SJSA1 (cell line): ENCODE measurements around the gene THSD7B. TPM values are rescaled to one million over a fixed set of nuclear protein-coding genes. Genes with fewer than 3 reads are reported as not detected.
"Not testable (repeated sequence)": the region's sequence is repeated elsewhere in the genome, so short reads cannot be mapped to it uniquely, and the experiment has no call there.

ENCODE experiments used
- DNase-seq, 2 experiments: peaks; one replicate each; pipeline ENCODE4 v3.0.0-alpha.2; 2015 to 2020; ENCODE audit warnings: low spot score in 2 of 2, low read depth in 1 of 2
- H3K27ac ChIP-seq: fragments of 250-450 bp; sonication (Bioruptor Pico); 2 replicates; pipeline ENCODE4 v1.5.1; 2020; ENCODE audit warnings: mild to moderate bottlenecking, moderate library complexity
- H3K27me3 ChIP-seq: fragments of 250-450 bp; sonication (Bioruptor Pico); replicated peaks from 2 replicates; pipeline ENCODE4 v1.5.1; 2020; ENCODE audit warnings: mild to moderate bottlenecking, moderate library complexity
- H3K36me3 ChIP-seq: fragments of 250-450 bp; sonication (Bioruptor Pico); 2 replicates; pipeline ENCODE4 v1.5.1; 2020; ENCODE audit warnings: mild to moderate bottlenecking
- H3K4me1 ChIP-seq: fragments of 250-450 bp; sonication (Bioruptor Pico); replicated peaks from 2 replicates; pipeline ENCODE4 v1.6.1; 2021; ENCODE audit warnings: mild to moderate bottlenecking
- H3K4me3 ChIP-seq: fragments of 250-450 bp; sonication (Bioruptor Pico); 2 replicates; pipeline ENCODE4 v1.5.1; 2020; ENCODE audit warnings: mild to moderate bottlenecking
- H3K9me3 ChIP-seq: fragments of 250-450 bp; sonication (Bioruptor Pico); replicated peaks from 2 replicates; pipeline ENCODE4 v1.5.1; 2020; ENCODE audit warnings: mild to moderate bottlenecking
- total RNA-seq: library from RNA; depleted of rRNA; stranded (reverse); fragments of >200 nt; shearing (Covaris generic); gene quantifications from 2 replicates; pipeline ENCODE4 v1.2.3, GENCODE V29; 2014

The THSD7B gene
- total RNA-seq, 1 experiment from 2014 or later, result 0.16 TPM

DNA sequence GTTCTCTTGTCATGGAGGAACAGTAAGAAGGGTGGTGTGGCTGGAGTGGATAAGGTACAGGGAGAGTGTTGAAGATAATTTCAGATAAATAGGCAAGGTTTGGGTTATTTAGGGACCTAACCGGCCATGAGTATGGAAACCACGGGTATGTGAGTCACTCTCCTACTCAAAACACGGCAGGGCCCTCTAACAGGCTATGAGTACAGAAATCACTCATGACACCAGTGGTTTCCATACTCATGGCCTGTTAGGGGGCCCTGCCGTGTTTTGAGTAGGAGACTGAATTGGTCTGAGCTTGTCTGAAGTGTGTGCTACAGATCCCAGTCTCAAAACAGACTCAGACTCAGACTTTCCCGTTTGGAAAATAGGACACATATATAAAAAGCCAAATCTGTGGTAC lies 770.6 kb downstream of the THSD7B start:
- no peak overlapping the region for H3K27ac ChIP-seq
- no peak for DNase-seq
- no peaks in the 10 kb centered on the region for H3K36me3 ChIP-seq
- H3K4me3 ChIP-seq, result no peak overlapping the region
- no peaks in the 10 kb centered on the region for H3K4me1 ChIP-seq
- H3K27me3 ChIP-seq, result 0 out of 2 replicates have a peak, but pooled peaks cover 2% of the 10 kb centered on the region
- no peaks in the 10 kb centered on the region for H3K9me3 ChIP-seq

DNA sequence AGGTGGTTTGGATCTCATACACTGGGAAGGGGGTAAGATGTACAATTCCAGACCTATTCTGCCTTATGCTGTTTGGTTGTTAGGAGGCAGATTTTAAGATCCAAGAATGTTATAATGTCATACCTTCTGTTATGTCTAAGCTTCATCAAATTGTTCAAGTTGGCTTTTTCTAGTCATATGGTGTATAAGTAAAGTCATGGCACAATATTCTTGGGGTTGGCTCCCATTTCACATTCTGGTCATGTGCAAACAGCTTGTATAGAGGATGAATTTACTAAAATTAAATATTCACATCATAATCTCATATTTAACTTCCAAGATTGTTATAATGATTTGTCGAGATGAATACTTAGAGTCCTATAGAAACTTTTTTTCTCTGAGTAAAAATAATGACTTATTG lies 774.0 kb downstream of the THSD7B start:
- no peak for DNase-seq
- H3K36me3 ChIP-seq, result no peaks in the 10 kb centered on the region
- H3K27ac ChIP-seq, result no peak overlapping the region
- H3K4me1 ChIP-seq, result no peaks in the 10 kb centered on the region
- no peaks in the 10 kb centered on the region for H3K9me3 ChIP-seq
- H3K27me3 ChIP-seq, result 0 out of 2 replicates have a peak, but pooled peaks cover 2% of the 10 kb centered on the region
- no peak overlapping the region for H3K4me3 ChIP-seq

DNA sequence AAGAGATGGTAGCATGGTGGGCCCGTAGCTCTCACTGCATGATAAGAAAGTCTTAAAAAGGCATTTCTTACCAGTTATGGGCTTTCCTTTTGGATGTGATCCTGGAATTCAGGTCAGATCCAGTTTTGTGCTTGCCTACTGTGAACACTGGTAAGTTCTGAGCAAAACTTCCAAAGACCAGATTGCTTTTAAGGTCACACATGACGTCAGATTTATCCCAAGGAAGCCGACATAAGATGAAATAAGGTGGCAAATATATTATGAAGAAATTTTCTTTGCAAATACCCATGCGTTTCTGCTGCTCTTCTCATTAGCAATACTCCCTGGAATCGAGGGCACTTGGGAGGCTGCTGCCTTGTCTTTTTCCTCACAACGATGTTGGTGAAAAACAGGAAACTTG lies 782.5 kb downstream of the THSD7B start:
- H3K36me3 ChIP-seq, result no peaks in the 10 kb centered on the region
- no peak overlapping the region for H3K27ac ChIP-seq
- DNase-seq, result no peak
- no peak overlapping the region for H3K4me3 ChIP-seq
- no peaks in the 10 kb centered on the region for H3K9me3 ChIP-seq
- H3K4me1 ChIP-seq, result no peaks in the 10 kb centered on the region
- H3K27me3 ChIP-seq, result no peaks in the 10 kb centered on the region

DNA sequence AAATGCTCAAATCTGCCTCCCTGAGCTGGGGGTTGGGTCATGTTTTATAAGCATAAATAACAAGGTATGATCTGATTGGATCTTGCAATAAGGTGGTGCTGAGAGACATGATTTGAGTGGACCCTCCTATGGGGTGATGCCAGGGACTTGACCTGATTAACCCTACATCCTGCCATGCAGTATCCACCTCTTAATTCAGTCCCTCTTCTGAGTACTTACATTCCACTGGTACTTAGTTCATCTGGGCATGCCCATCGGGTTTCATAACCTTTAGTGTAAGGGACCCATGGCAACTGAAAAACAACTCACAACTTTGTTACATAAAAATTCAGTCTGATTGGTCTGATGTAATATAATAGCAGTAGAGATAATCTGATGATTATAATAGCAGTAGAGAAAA lies 801.0 kb downstream of the THSD7B start:
- H3K27me3 ChIP-seq, result no peaks in the 10 kb centered on the region
- DNase-seq, result no peak
- no peak overlapping the region for H3K4me3 ChIP-seq
- H3K9me3 ChIP-seq, result no peaks in the 10 kb centered on the region
- H3K36me3 ChIP-seq, result no peaks in the 10 kb centered on the region
- no peaks in the 10 kb centered on the region for H3K4me1 ChIP-seq
- H3K27ac ChIP-seq, result no peak overlapping the region

DNA sequence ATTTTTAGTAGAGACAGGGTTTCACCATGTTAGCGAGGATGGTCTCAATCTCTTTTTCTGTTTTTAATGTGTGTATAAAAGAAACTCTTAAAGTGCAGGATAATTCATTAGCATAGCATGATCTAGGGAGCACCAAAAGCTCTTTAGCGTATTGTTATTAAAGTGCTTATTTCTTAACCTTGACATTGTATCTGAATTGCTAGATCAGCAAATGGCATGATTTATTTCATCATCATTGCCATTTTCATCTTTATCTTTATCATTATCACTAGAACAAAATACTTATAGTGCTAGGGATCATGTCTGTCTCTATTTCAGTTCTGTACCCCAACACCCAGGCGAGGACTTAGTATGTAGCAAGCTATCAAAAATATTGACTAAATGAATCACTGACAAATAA lies 805.1 kb downstream of the THSD7B start:
- Histone ChIP-seq H3K27me3 (no peaks in the 10 kb centered on the region), H3K27ac (no peak overlapping the region), H3K9me3 (no peaks in the 10 kb centered on the region), H3K4me1 (no peaks in the 10 kb centered on the region), H3K36me3 (no peaks in the 10 kb centered on the region), H3K4me3 (no peak overlapping the region)
- no peak for DNase-seq

DNA sequence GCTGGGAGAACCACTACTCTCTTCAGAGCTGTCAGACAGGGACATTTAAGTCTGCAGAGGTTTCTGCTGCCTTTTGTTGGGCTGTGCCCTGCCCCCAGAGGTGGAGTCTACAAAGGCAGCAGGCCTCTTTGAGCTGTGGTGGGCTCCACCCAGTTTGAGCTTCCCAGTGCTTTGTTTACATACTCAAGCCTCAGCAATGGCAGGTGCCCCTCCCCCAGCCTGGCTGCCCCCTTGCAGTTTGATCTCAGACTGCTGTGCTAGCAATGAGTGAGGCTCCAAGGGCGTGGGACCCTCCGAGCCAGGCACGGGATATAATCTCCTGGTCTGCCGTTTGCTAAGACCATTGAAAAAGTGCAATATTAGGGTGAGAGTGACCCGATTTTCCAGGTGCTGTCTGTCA lies 822.5 kb downstream of the THSD7B start:
- H3K27me3 ChIP-seq, DNase-seq, H3K4me1 ChIP-seq, H3K4me3 ChIP-seq, H3K36me3 ChIP-seq, H3K9me3 ChIP-seq, H3K27ac ChIP-seq: not testable (repeated sequence)

DNA sequence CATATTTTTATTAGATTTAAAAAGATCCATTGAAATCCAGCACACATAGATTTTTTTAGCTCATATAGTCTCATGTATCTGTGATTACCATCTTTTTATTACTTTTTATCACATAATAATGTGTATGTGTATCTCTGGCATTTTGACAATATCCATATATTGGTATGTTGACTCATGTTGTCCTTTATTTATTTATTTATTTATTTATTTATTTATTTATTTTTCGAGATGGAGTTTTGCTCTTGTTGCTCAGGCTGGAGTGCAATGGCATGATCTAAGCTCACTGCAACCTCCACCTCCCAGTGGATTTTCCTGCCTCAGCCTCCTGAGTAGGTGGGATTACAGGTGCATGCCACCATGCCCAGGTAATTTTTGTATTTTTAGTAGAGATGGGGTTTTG lies 823.2 kb downstream of the THSD7B start:
- not testable (repeated sequence) for H3K9me3 ChIP-seq

DNA sequence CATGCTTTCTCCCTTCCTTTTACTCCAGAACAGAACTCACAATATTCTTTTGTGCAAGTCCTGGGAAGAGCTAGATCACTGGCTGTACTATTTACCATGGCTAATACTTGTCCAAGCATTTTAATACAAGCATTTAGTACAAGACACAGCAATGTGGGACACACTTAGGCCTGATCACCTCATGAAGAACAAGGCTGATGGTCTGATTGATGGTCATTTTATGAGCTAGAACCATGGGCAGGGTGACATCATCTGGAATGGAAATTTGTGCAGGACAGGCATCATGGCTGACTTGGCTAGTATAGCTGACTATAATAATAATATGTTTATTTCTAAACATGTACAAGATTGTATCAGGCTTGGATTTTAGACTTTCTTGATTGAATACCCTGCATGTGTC lies 824.8 kb downstream of the THSD7B start:
- Histone ChIP-seq H3K27ac (no peak overlapping the region), H3K9me3 (no peaks in the 10 kb centered on the region), H3K27me3 (no peaks in the 10 kb centered on the region), H3K4me1 (no peaks in the 10 kb centered on the region), H3K36me3 (no peaks in the 10 kb centered on the region), H3K4me3 (no peak overlapping the region)
- no peak for DNase-seq

More for the DNA sequence above, 823.2 kb downstream of the THSD7B start:
- H3K27me3 ChIP-seq, DNase-seq, H3K27ac ChIP-seq, H3K4me1 ChIP-seq, H3K4me3 ChIP-seq, H3K36me3 ChIP-seq: not testable (repeated sequence)

DNA sequence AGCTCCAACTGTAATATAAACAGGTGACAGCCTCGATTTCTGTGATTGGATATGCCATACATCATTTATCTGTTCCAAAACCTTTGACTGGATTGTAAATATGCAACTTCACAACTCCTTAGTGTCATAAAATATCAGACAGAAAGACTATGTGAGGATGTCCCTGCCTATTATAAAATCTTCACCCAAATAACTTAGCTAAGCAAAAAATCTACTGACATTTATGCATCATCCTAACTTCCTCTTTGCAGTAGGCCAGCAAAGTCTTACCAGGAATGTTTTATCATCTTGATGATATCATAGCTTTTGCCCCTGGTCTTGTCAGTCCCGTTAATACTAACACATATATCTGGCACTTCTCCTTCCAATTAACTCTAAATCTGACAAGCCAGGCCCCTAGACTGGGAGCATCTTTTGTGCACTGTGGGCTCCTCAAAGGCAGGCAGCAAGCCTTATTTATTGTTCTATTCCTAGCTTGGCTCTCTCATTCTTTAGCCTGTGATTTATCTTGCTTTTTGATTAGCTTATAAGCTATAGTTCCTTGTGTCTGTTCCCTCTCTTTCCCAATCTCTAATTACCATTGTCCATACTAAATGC lies 842.5 kb downstream of the THSD7B start:
- H3K36me3 ChIP-seq, result no peaks in the 10 kb centered on the region
- no peaks in the 10 kb centered on the region for H3K4me1 ChIP-seq
- no peak overlapping the region for H3K27ac ChIP-seq
- H3K4me3 ChIP-seq, result no peak overlapping the region
- DNase-seq, result no peak
- 0 out of 2 replicates have a peak, but pooled peaks cover 3% of the 10 kb centered on the region for H3K27me3 ChIP-seq
- no peaks in the 10 kb centered on the region for H3K9me3 ChIP-seq

DNA sequence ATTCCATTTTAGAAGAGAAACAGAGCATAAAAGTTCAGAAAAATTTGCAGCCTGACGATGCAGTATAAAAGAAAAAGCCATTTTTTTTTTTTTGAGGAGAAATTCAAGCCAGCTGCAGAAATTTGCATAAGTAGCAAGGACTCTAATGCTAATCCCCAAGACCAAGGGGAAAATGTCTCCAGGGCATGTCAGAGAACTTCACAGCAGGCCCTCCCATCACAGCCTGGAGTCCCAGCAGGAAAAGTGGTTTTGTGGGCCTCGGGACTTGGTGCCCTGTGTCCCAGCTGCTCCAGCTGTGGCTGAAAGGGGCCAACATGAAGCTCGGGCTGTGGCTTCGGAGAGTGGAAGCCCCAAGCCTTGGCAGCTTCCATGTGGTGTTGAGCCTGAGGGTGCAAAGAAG lies 873.6 kb downstream of the THSD7B start:
- 0 out of 2 replicates have a peak, but pooled peaks cover 2% of the 10 kb centered on the region for H3K27me3 ChIP-seq
- H3K4me3 ChIP-seq, result no peak overlapping the region
- no peak overlapping the region for H3K27ac ChIP-seq
- H3K36me3 ChIP-seq, result no peaks in the 10 kb centered on the region
- no peak for DNase-seq
- no peaks in the 10 kb centered on the region for H3K4me1 ChIP-seq
- H3K9me3 ChIP-seq, result no peaks in the 10 kb centered on the region

DNA sequence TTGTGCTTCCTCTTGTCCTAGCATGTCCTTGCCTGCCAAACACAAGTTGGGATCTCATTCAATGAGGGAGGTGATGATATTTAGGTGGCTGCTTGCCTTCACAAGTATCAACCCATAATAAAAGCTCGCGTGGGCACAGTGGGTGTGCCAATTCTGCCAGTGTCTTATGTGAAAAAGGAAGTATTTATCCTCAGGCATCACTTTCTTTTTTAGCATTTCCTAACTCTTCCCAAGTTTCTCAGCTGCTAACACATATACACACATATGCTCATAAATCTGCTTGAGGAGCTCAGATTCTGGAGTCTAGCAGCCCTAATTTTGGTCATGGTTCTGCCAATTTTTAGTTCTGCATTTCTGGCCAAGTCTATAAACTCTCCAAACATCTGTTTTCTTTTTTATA lies 879.4 kb downstream of the THSD7B start:
- H3K9me3 ChIP-seq, result no peaks in the 10 kb centered on the region
- H3K27me3 ChIP-seq, result 0 out of 2 replicates have a peak, but pooled peaks cover 2% of the 10 kb centered on the region
- H3K4me3 ChIP-seq, result no peak overlapping the region
- no peaks in the 10 kb centered on the region for H3K4me1 ChIP-seq
- no peaks in the 10 kb centered on the region for H3K36me3 ChIP-seq
- no peak for DNase-seq
- no peak overlapping the region for H3K27ac ChIP-seq

DNA sequence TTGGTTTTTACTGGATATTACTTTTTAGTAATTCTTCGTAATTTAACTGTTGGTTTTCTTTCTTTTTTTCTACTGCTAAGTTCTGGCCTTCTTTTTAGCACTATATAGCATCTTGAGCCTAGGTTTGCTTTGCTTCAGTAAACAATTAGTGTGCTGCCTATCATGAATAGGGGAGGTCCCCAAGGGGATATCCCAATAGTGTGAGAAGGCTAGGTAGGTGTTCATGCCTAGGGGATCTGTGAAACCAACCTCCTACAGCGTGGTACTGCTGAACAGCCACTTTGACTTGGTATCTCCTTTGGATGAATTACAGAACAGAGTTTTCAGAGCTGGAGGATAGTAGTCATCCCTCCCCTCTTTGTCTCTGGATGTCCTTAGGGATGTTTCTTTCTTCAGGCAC lies 888.7 kb downstream of the THSD7B start:
- no peak overlapping the region for H3K4me3 ChIP-seq
- H3K27me3 ChIP-seq, result peaks cover 3% of the 10 kb centered on the region; the same call in 1 of the 2 replicates
- no peak for DNase-seq
- no peaks in the 10 kb centered on the region for H3K4me1 ChIP-seq
- H3K27ac ChIP-seq, result no peak overlapping the region
- H3K9me3 ChIP-seq, result no peaks in the 10 kb centered on the region
- no peaks in the 10 kb centered on the region for H3K36me3 ChIP-seq

DNA sequence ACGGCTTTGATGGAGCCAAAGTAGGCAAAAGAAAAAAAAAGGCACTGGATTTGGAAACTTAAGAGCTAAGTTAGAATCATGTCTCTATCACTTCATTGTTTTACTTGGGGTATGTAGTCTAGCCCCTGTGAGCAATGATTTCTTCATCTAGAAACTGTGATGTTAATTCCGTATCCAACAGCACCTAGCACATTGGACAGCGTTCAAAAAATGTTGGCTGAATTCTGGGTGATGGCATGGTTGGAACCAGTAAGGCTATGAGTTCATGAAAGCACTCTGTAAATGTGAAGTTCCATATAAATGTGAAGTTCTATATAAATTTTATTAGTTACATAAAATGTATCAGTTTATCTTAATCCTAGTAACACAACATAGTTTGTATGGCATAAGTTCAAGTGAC lies 890.5 kb downstream of the THSD7B start:
- Histone ChIP-seq H3K27me3 (peaks cover 3% of the 10 kb centered on the region; the same call in 1 of the 2 replicates), H3K4me3 (no peak overlapping the region), H3K27ac (no peak overlapping the region), H3K9me3 (no peaks in the 10 kb centered on the region), H3K36me3 (no peaks in the 10 kb centered on the region), H3K4me1 (no peaks in the 10 kb centered on the region)
- DNase-seq, result no peak

DNA sequence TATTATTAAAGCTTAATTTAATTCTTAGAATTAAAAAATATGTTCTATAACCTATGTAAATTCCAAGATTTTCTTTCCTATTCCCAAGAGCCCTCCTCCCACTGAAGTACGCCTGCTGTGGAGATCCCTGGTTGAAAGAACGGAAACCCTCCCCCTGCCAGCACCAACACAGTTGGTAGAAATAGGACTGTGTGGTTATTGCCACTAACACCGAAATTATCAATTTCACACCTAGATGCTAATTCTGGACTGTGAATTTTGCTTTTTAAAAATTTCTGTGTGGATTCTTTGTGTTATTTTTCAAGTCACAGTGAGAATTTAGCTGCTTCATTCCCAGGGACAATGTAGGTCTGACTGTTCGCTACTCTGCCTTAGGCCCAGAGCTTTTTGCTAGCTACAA lies 893.1 kb downstream of the THSD7B start:
- Histone ChIP-seq H3K9me3 (no peaks in the 10 kb centered on the region), H3K27ac (no peak overlapping the region), H3K36me3 (no peaks in the 10 kb centered on the region), H3K27me3 (0 out of 2 replicates have a peak, but pooled peaks cover 3% of the 10 kb centered on the region), H3K4me3 (no peak overlapping the region), H3K4me1 (no peaks in the 10 kb centered on the region)
- no peak for DNase-seq

DNA sequence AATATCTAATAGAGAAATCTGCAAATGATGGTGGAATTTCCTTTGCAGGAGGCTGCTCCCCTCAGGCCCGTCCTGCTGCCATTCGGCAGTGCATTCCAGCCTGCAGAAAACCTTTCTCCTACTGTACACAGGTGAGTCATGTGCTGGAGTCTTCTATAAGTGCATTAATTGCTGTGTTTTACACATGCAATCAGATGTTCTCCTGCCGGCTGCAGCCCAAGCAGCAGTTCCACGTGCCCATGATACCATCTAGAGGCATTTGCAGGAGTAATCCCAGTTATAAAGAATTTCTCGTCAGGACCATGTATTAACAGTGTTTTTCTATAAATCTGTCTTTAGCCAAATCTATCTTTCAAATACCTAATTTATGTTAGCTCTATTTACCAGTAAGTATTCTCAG lies 894.3 kb downstream of the THSD7B start:
- Histone ChIP-seq H3K27ac (no peak overlapping the region), H3K36me3 (no peaks in the 10 kb centered on the region), H3K27me3 (0 out of 2 replicates have a peak, but pooled peaks cover 3% of the 10 kb centered on the region), H3K4me3 (no peak overlapping the region), H3K4me1 (no peaks in the 10 kb centered on the region), H3K9me3 (no peaks in the 10 kb centered on the region)
- DNase-seq, result no peak
